Measurements from ENCODE around the gene SLC9A9.

SLC9A9 gene

DNA sequence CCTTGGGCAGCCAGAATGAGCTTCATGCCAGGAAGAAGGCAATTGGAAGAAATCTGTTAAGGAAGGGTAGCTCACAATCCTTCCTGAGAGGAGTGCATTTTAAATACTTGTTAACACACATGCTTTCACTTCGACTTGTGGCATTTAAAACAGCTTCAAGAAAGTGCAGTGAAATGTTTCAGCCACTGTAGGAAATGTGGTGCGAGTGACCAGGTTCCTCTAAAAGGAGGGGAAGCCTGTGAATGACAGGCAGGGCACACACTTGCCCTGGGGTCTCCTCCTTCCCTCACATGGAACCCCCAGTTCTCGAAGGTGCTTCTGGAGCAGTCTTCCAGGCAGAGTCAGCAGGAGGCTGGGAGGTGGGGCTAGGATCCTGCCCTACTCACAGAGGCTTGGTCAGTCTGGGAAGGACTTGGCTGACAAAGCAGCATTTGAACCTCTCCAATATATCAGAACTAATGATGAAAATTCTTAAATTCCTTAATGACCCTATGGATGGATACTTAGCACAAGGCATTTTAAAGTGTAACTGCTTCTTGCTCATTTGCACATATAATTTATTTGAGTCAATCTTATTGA, 370.1 kb downstream of the SLC9A9 start:
- TF ChIP-seq SPI1 (IDR thresholded peaks at IDR 0.05; ENCODE audit: borderline replicate concordance, low read depth) (no peak), GABPA (IDR thresholded peaks at IDR 0.05; ENCODE audit: low read depth) (no peak), POLR2AphosphoS5 (IDR thresholded peaks at IDR 0.05; ENCODE audit: low read depth) (no peak)
- TF ChIP-seq, protein P1, sequence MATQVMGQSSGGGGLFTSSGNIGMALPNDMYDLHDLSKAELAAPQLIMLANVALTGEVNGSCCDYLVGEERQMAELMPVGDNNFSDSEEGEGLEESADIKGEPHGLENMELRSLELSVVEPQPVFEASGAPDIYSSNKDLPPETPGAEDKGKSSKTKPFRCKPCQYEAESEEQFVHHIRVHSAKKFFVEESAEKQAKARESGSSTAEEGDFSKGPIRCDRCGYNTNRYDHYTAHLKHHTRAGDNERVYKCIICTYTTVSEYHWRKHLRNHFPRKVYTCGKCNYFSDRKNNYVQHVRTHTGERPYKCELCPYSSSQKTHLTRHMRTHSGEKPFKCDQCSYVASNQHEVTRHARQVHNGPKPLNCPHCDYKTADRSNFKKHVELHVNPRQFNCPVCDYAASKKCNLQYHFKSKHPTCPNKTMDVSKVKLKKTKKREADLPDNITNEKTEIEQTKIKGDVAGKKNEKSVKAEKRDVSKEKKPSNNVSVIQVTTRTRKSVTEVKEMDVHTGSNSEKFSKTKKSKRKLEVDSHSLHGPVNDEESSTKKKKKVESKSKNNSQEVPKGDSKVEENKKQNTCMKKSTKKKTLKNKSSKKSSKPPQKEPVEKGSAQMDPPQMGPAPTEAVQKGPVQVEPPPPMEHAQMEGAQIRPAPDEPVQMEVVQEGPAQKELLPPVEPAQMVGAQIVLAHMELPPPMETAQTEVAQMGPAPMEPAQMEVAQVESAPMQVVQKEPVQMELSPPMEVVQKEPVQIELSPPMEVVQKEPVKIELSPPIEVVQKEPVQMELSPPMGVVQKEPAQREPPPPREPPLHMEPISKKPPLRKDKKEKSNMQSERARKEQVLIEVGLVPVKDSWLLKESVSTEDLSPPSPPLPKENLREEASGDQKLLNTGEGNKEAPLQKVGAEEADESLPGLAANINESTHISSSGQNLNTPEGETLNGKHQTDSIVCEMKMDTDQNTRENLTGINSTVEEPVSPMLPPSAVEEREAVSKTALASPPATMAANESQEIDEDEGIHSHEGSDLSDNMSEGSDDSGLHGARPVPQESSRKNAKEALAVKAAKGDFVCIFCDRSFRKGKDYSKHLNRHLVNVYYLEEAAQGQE (IDR thresholded peaks at IDR 0.05; ENCODE audit: insufficient replicate concordance, low read depth), result no peak
- TF ChIP-seq, protein P2, sequence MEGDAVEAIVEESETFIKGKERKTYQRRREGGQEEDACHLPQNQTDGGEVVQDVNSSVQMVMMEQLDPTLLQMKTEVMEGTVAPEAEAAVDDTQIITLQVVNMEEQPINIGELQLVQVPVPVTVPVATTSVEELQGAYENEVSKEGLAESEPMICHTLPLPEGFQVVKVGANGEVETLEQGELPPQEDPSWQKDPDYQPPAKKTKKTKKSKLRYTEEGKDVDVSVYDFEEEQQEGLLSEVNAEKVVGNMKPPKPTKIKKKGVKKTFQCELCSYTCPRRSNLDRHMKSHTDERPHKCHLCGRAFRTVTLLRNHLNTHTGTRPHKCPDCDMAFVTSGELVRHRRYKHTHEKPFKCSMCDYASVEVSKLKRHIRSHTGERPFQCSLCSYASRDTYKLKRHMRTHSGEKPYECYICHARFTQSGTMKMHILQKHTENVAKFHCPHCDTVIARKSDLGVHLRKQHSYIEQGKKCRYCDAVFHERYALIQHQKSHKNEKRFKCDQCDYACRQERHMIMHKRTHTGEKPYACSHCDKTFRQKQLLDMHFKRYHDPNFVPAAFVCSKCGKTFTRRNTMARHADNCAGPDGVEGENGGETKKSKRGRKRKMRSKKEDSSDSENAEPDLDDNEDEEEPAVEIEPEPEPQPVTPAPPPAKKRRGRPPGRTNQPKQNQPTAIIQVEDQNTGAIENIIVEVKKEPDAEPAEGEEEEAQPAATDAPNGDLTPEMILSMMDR (IDR thresholded peaks at IDR 0.05; ENCODE audit: insufficient read depth, low read length), result no peak
- no peaks in the 10 kb centered on the region for H3K27me3 ChIP-seq (ENCODE audit: insufficient read depth, poor library complexity, severe bottlenecking)
- DNase-seq (ENCODE audit: low read depth in 1 of 2, low spot score in 1 of 2), result no peak
- H3K27ac ChIP-seq (replicated peaks), result no peak overlapping the region
- no peak overlapping the region for H3K4me3 ChIP-seq (replicated peaks; ENCODE audit: insufficient read depth, low read length)

DNA sequence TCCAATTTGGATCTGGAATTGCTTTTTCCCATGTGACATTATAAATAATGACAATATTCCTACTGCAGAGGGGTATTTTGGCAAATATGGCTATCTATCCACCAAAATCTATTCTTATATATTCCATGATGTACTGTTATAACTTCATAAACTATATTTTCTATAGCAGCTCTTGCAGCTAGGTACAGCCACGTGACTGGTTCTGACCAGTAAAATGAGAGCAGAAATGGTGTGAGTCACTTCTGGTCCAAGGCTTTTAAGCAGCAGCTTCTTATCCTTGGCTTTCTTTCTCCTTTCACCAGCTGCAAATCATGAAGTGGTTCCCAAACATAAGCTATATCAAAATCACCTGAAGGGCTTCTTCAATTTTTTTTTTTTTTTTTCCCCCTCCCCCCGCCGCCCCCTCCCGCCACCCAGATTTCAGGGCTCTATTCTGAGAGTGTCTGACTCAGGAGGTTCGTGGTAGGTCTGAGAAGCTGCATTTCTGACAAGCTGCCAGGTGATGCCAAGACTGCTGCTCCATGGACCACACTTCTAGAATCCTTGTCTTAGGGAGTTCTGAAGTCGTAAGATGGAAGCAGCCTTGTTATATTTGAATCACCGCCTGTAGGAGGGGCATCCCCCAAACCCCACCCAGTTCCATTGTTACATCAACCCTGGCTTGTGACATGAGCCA, 371.2 kb downstream of the SLC9A9 start:
- Histone ChIP-seq H3K4me3 (replicated peaks; ENCODE audit: insufficient read depth, low read length) (no peak overlapping the region), H3K27ac (replicated peaks) (no peak overlapping the region), H3K27me3 (ENCODE audit: insufficient read depth, poor library complexity, severe bottlenecking) (no peaks in the 10 kb centered on the region)
- DNase-seq (ENCODE audit: low read depth in 1 of 2, low spot score in 1 of 2), result no peak
- TF ChIP-seq SPI1 (IDR thresholded peaks at IDR 0.05; ENCODE audit: borderline replicate concordance, low read depth), result no peak

DNA sequence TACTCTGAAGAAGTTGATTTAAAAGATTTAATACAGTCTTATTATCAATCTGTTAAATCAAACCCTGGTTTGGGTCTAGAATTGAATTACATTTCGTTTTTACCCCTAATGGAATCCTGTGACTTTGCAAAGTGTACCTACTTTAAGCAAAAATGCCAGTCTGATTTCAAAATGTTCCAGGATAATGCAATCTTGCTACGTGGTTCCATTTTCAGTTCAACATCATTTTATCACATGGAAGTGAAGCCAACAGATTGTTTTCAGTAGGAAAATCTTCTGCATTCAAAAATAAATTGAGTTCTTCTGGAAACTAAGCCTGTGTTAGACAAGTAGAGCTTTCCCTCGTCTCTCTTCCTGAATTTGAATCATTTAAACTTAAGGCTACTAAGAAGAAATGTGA, 372.3 kb downstream of the SLC9A9 start:
- TF ChIP-seq, protein P2 (IDR thresholded peaks at IDR 0.05; ENCODE audit: insufficient read depth, low read length), result no peak
- TF ChIP-seq POLR2AphosphoS5 (IDR thresholded peaks at IDR 0.05; ENCODE audit: low read depth), result no peak
- no peak for TF ChIP-seq GABPA (IDR thresholded peaks at IDR 0.05; ENCODE audit: low read depth)
- TF ChIP-seq, protein P1 (IDR thresholded peaks at IDR 0.05; ENCODE audit: insufficient replicate concordance, low read depth), result no peak
- no peak for TF ChIP-seq SPI1 (IDR thresholded peaks at IDR 0.05; ENCODE audit: borderline replicate concordance, low read depth)
- no peak overlapping the region for H3K4me3 ChIP-seq (replicated peaks; ENCODE audit: insufficient read depth, low read length)
- no peak for DNase-seq (ENCODE audit: low read depth in 1 of 2, low spot score in 1 of 2)

DNA sequence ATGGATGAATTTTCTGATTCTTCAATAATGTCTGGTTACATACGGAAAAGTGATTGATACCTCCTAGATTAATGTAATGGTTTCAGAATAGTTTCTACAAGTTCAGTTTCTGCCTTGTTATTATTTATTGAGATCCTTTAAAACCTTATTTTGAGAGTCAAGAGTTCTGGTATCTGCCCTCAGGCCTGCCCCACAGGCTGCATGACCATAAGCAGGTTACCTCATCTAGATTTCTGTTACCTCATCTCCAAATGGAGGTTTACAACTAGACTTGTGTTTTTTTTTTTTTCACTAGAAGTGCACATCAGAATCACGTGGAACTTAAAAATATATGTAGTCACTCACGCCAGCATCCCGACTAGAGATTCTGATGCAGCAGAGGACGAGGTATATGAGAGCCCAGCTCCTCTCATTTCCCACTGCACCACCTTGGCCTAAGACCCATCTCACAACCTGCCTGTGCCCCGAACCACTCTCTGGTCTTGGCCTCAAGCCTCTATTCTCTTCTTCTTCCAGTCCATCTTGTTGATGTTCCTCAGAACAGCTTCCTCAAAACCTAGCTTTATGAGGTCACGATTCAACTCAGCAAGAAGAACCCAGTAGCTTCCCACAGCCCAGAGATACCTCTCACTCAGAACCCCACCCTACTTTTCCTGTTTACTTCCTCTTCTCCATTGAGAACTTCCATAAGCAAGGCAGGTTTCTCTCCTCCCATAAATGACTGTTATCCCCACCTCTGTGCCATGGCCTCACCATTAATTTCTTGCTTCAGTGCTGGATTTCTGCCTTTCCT, 375.3 kb downstream of the SLC9A9 start:
- H3K27me3 ChIP-seq (ENCODE audit: insufficient read depth, poor library complexity, severe bottlenecking), result no peaks in the 10 kb centered on the region
- no peak for DNase-seq (ENCODE audit: low read depth in 1 of 2, low spot score in 1 of 2)
- H3K4me3 ChIP-seq (replicated peaks; ENCODE audit: insufficient read depth, low read length), result no peak overlapping the region
- H3K27ac ChIP-seq (replicated peaks), result no peak overlapping the region
- TF ChIP-seq, protein P1 (IDR thresholded peaks at IDR 0.05; ENCODE audit: insufficient replicate concordance, low read depth), result no peak
- no peak for TF ChIP-seq POLR2AphosphoS5 (IDR thresholded peaks at IDR 0.05; ENCODE audit: low read depth)
- TF ChIP-seq SPI1 (IDR thresholded peaks at IDR 0.05; ENCODE audit: borderline replicate concordance, low read depth), result no peak
- TF ChIP-seq, protein P2 (IDR thresholded peaks at IDR 0.05; ENCODE audit: insufficient read depth, low read length), result no peak
- no peak for TF ChIP-seq GABPA (IDR thresholded peaks at IDR 0.05; ENCODE audit: low read depth)

More for the DNA sequence above, 372.3 kb downstream of the SLC9A9 start:
- H3K27me3 ChIP-seq (ENCODE audit: insufficient read depth, poor library complexity, severe bottlenecking), result no peaks in the 10 kb centered on the region
- no peak overlapping the region for H3K27ac ChIP-seq (replicated peaks)

Measured in HL-60 (cell line).